Vagina (tissue), 2 donors: ENCODE measurements around the gene UGT2B28. TPM values are rescaled to one million over a fixed set of nuclear protein-coding genes. Genes with fewer than 3 reads are reported as not detected.
"Not testable (repeated sequence)": the region's sequence is repeated elsewhere in the genome, so short reads cannot be mapped to it uniquely, and the experiment has no call there.

ENCODE experiments used
- DNase-seq, 2 donors: peaks; one replicate each; pipeline ENCODE4 v3.0.0-alpha.2; 2017; ENCODE audit errors: extremely low spot score in 2 of 2
- H3K27ac ChIP-seq: fragments of 200-600 bp; sonication (generic); one replicate; pipeline ENCODE4 v1.5.1; 2019
- H3K27me3 ChIP-seq: fragments of 200-600 bp; sonication (generic); one replicate; pipeline ENCODE4 v1.5.1; 2019
- H3K36me3 ChIP-seq, 2 donors: fragments of 200-600 bp; sonication (generic); one replicate each; pipeline ENCODE4 v1.5.1; 2017 to 2019
- H3K4me1 ChIP-seq: fragments of 200-600 bp; sonication (generic); one replicate; pipeline ENCODE4 v1.5.1; 2019
- H3K4me3 ChIP-seq, 2 donors: fragments of 200-600 bp; sonication (generic); 1 replicate in 1 of 2; 2 replicates in 1 of 2; pipeline ENCODE4 v1.5.1; 2016 to 2019
- H3K9me3 ChIP-seq: fragments of 200-600 bp; sonication (generic); one replicate; pipeline ENCODE4 v1.5.1; 2019
- CTCF ChIP-seq, 3 experiments: fragments of 450-650 bp in 2 of 3; fragments of 200-600 bp in 1 of 3; sonication (generic) in 1 of 3; IDR thresholded peaks; one replicate each; pipeline ENCODE4 v1.5.1; 2017 to 2019; ENCODE audit warnings: antibody characterized with exemption in 3 of 3, mild to moderate bottlenecking in 2 of 3, moderate library complexity in 2 of 3
- POLR2A ChIP-seq, 2 donors: fragments of 450-650 bp; IDR thresholded peaks; one replicate each; pipeline ENCODE4 v1.6.1; 2017; ENCODE audit warnings: antibody characterized with exemption in 2 of 2, mild to moderate bottlenecking in 2 of 2, moderate library complexity in 2 of 2
- POLR2AphosphoS5 ChIP-seq, 2 donors: sonication (generic); formaldehyde crosslinking; IDR thresholded peaks; one replicate each; pipeline ENCODE4 v1.9.0; 2017; ENCODE audit warnings: antibody characterized with exemption in 2 of 2, mild to moderate bottlenecking in 2 of 2, low read depth in 1 of 2; ENCODE audit not compliant: insufficient read depth in 1 of 2
- intact Hi-C: fragments of 100-400 bp; cut with DNase I; formaldehyde crosslinking; loops from one replicate; pipeline ENCODE4 v1.15.1; 2023
- total RNA-seq: library from RNA; depleted of rRNA; stranded (reverse); fragments of >200 nt; gene quantifications from one replicate; pipeline ENCODE4 v1.2.3, GENCODE V29; 2016

UGT2B28 gene
- total RNA-seq, 1 donor from 2014 or later = not detected

- intact Hi-C loops, H3K4me1 ChIP-seq, H3K36me3 ChIP-seq, H3K27ac ChIP-seq, DNase-seq, H3K27me3 ChIP-seq, H3K9me3 ChIP-seq, H3K4me3 ChIP-seq: not testable (repeated sequence)
These were observed 29.3 kb downstream of the UGT2B28 start for GRCh38 chr4:69309549-69310076.

GRCh38 chr4:69310262-69310661 is 30.0 kb downstream of the UGT2B28 start:
- intact Hi-C loops, DNase-seq: not testable (repeated sequence)

GRCh38 chr4:69317669-69318298 is 37.5 kb downstream of the UGT2B28 start:
- H3K4me3 ChIP-seq, H3K4me1 ChIP-seq, H3K27ac ChIP-seq, DNase-seq, H3K27me3 ChIP-seq, intact Hi-C loops, H3K36me3 ChIP-seq, H3K9me3 ChIP-seq: not testable (repeated sequence)

More at GRCh38 chr4:69310262-69310661, 30.0 kb downstream of the UGT2B28 start:
- not testable (repeated sequence) for H3K27me3 ChIP-seq, H3K4me3 ChIP-seq, H3K4me1 ChIP-seq, H3K27ac ChIP-seq, H3K9me3 ChIP-seq, H3K36me3 ChIP-seq

- no peaks in the 10 kb centered on the region for H3K9me3 ChIP-seq
- TF ChIP-seq POLR2AphosphoS5 (IDR thresholded peaks at IDR 0.05; ENCODE audit: insufficient read depth in 1 of 2, low read depth in 1 of 2) (no peak), CTCF (IDR thresholded peaks at IDR 0.05) (no peak), POLR2A (IDR thresholded peaks at IDR 0.05) (no peak)
- no peaks in the 10 kb centered on the region for H3K27me3 ChIP-seq
- H3K27ac ChIP-seq = no peak overlapping the region
- no peaks in the 10 kb centered on the region for H3K36me3 ChIP-seq
- H3K4me3 ChIP-seq = no peak overlapping the region
- intact Hi-C loops = no loop called here
- DNase-seq = no peak
- H3K4me1 ChIP-seq = no peaks in the 10 kb centered on the region
These were observed 41.0 kb downstream of the UGT2B28 start for GRCh38 chr4:69321153-69321729.

- intact Hi-C loops = no loop called here
- TF ChIP-seq CTCF (IDR thresholded peaks at IDR 0.05) (no peak), POLR2A (IDR thresholded peaks at IDR 0.05) (no peak), POLR2AphosphoS5 (IDR thresholded peaks at IDR 0.05; ENCODE audit: insufficient read depth in 1 of 2, low read depth in 1 of 2) (no peak)
- Histone ChIP-seq H3K4me1 (no peaks in the 10 kb centered on the region), H3K36me3 (no peaks in the 10 kb centered on the region), H3K9me3 (no peaks in the 10 kb centered on the region), H3K4me3 (no peak overlapping the region), H3K27ac (no peak overlapping the region), H3K27me3 (no peaks in the 10 kb centered on the region)
- no peak for DNase-seq
These were observed 41.8 kb downstream of the UGT2B28 start for GRCh38 chr4:69322055-69322454.

- no peak for DNase-seq
- no peak overlapping the region for H3K4me3 ChIP-seq
- H3K4me1 ChIP-seq = no peaks in the 10 kb centered on the region
- TF ChIP-seq POLR2AphosphoS5 (IDR thresholded peaks at IDR 0.05; ENCODE audit: insufficient read depth in 1 of 2, low read depth in 1 of 2) = no peak
- no peaks in the 10 kb centered on the region for H3K9me3 ChIP-seq
- intact Hi-C loops = no loop called here
- no peak overlapping the region for H3K27ac ChIP-seq
- no peaks in the 10 kb centered on the region for H3K36me3 ChIP-seq
- no peaks in the 10 kb centered on the region for H3K27me3 ChIP-seq
These were observed 43.0 kb downstream of the UGT2B28 start for GRCh38 chr4:69323284-69323683.

GRCh38 chr4:69330345-69331047 is 50.2 kb downstream of the UGT2B28 start:
- no peaks in the 10 kb centered on the region for H3K27me3 ChIP-seq
- H3K9me3 ChIP-seq = no peaks in the 10 kb centered on the region
- intact Hi-C loops = no loop called here
- H3K36me3 ChIP-seq = no peaks in the 10 kb centered on the region
- no peak for DNase-seq
- H3K27ac ChIP-seq = no peak overlapping the region
- no peak overlapping the region for H3K4me3 ChIP-seq
- no peaks in the 10 kb centered on the region for H3K4me1 ChIP-seq
- TF ChIP-seq CTCF (IDR thresholded peaks at IDR 0.05) (no peak), POLR2AphosphoS5 (IDR thresholded peaks at IDR 0.05; ENCODE audit: insufficient read depth in 1 of 2, low read depth in 1 of 2) (no peak), POLR2A (IDR thresholded peaks at IDR 0.05) (no peak)

GRCh38 chr4:69331304-69331703 is 51.0 kb downstream of the UGT2B28 start:
- H3K9me3 ChIP-seq, DNase-seq, intact Hi-C loops, H3K36me3 ChIP-seq, H3K27me3 ChIP-seq, H3K4me3 ChIP-seq, H3K27ac ChIP-seq, H3K4me1 ChIP-seq: not testable (repeated sequence)

- DNase-seq, H3K27ac ChIP-seq, H3K9me3 ChIP-seq, H3K27me3 ChIP-seq, H3K4me1 ChIP-seq, intact Hi-C loops, H3K36me3 ChIP-seq, H3K4me3 ChIP-seq: not testable (repeated sequence)
These were observed 55.2 kb downstream of the UGT2B28 start for GRCh38 chr4:69335485-69335884.
